IMR-90 (cell line): ENCODE results near the gene CLEC4D.

Source experiments
- CTCF ChIP-seq: conservative IDR thresholded peaks from 2 replicates; pipeline ENCODE4 v1.5.1; 2012; ENCODE audit warnings: mild to moderate bottlenecking, low read depth, low read length, improper control_type of control experiment
- POLR2A ChIP-seq: IDR thresholded peaks from 2 replicates; pipeline ENCODE4 v1.6.1; 2012; ENCODE audit warnings: mild to moderate bottlenecking, low read depth, low read length

- no peak for TF ChIP-seq POLR2A
- no peak for TF ChIP-seq CTCF
Observed at GRCh38 chr12:8508910-8509841, 4.1 kb upstream of the CLEC4D start.
